SK-N-SH (cell line): ENCODE results near the gene MAPK6. TPM values are rescaled to one million over a fixed set of nuclear protein-coding genes. Genes with fewer than 3 reads are reported as not detected.

Experiments
- CTCF ChIA-PET: fragments of 300-600, 350-600 bp; formaldehyde crosslinking; extraction: SDS; loops from one replicate; lab custom pipeline; 2021; lab: Yijun Ruan, JAX
- POLR2A ChIA-PET: fragments of 350-600 bp; sonication (Branson Sonifier 250); formaldehyde crosslinking; extraction: SDS; loops from one replicate; lab custom pipeline; 2020; ENCODE audit warnings: antibody characterized with exemption, inconsistent platforms; lab: Yijun Ruan, JAX
- DNase-seq: peaks from one replicate; pipeline ENCODE4 v3.0.0; 2012
- H2AFZ ChIP-seq: fragments of 200-600 bp; sonication (generic); 2 replicates; pipeline ENCODE4 v1.8.1; 2016; ENCODE audit warnings: antibody characterized with exemption, mild to moderate bottlenecking, low read depth
- H3F3A ChIP-seq: fragments of 200-600 bp; sonication (generic); replicated peaks from 2 replicates; pipeline ENCODE3; 2016; ENCODE audit warnings: antibody characterized with exemption, mild to moderate bottlenecking; ENCODE audit not compliant: insufficient read depth
- H3K27ac ChIP-seq, 2 experiments: fragments of 200-500 bp in 1 of 2; fragments of 200-600 bp in 1 of 2; sonication (Bioruptor generic) in 1 of 2; sonication (generic), shearing (Covaris generic) in 1 of 2; 2 replicates each; pipeline versions ENCODE4 v1.5.1 to v1.6.1; 2014 to 2016; ENCODE audit warnings: low read depth in 2 of 2, inconsistent platforms in 1 of 2, low read length in 1 of 2, mild to moderate bottlenecking in 1 of 2, mixed read lengths in 1 of 2
- H3K27me3 ChIP-seq: fragments of 200-600 bp; sonication (generic), shearing (Covaris generic); 2 replicates; pipeline ENCODE4 v1.6.1; 2016; ENCODE audit warnings: mixed run types; ENCODE audit not compliant: insufficient read depth
- H3K36me3 ChIP-seq, 2 experiments: fragments of 200-500 bp in 1 of 2; fragments of 200-600 bp in 1 of 2; sonication (Bioruptor generic) in 1 of 2; sonication (generic) in 1 of 2; replicated peaks in 1 of 2; 2 replicates each; pipeline versions ENCODE3 to v1.5.1; 2014 to 2016; ENCODE audit warnings: low read length in 1 of 2, mild to moderate bottlenecking in 1 of 2; ENCODE audit not compliant: insufficient read depth in 2 of 2, control insufficient read depth in 1 of 2
- H3K4me1 ChIP-seq, 2 experiments: fragments of 200-500 bp in 1 of 2; fragments of 200-600 bp in 1 of 2; sonication (Bioruptor generic) in 1 of 2; sonication (generic), shearing (Covaris generic) in 1 of 2; 2 replicates each; pipeline versions ENCODE4 v1.5.1 to v1.6.1; 2014 to 2016; ENCODE audit warnings: low read depth in 1 of 2, low read length in 1 of 2, mixed run types in 1 of 2; ENCODE audit not compliant: insufficient read depth in 2 of 2, control insufficient read depth in 1 of 2
- H3K4me2 ChIP-seq: fragments of 200-600 bp; sonication (generic), shearing (Covaris generic); 2 replicates; pipeline ENCODE4 v1.6.1; 2017; ENCODE audit warnings: mixed run types
- H3K4me3 ChIP-seq, 2 experiments: fragments of 200-500 bp in 1 of 2; fragments of 200-600 bp in 1 of 2; sonication (Bioruptor generic) in 1 of 2; sonication (generic), shearing (Covaris generic) in 1 of 2; 2 replicates each; pipeline versions ENCODE4 v1.5.1 to v1.8.1; 2014 to 2016; ENCODE audit warnings: low read depth in 2 of 2, inconsistent platforms in 1 of 2, low read length in 1 of 2, mild to moderate bottlenecking in 1 of 2, mixed read lengths in 1 of 2, moderate library complexity in 1 of 2
- H3K79me2 ChIP-seq: fragments of 200-600 bp; sonication (generic); 2 replicates; pipeline ENCODE4 v1.8.1; 2017; ENCODE audit warnings: mild to moderate bottlenecking; ENCODE audit not compliant: insufficient read depth
- H3K9ac ChIP-seq: fragments of 200-600 bp; sonication (generic); 2 replicates; pipeline ENCODE4 v1.6.1; 2017; ENCODE audit warnings: mixed run types
- H3K9me2 ChIP-seq: fragments of 200-600 bp; sonication (generic); 2 replicates; pipeline ENCODE4 v1.6.1; 2017; ENCODE audit warnings: mixed run types
- H3K9me3 ChIP-seq: fragments of 200-600 bp; sonication (generic); 2 replicates; pipeline ENCODE4 v1.6.1; 2017; ENCODE audit warnings: mixed run types, mild to moderate bottlenecking, moderate library complexity
- H4K20me1 ChIP-seq: fragments of 200-600 bp; sonication (generic); 2 replicates; pipeline ENCODE4 v1.6.1; 2017; ENCODE audit warnings: mild to moderate bottlenecking, mixed run types; ENCODE audit not compliant: insufficient read depth
- CHD2 ChIP-seq: fragments of 150-350 bp; IDR thresholded peaks from 2 replicates; pipeline ENCODE4 v1.6.1; 2018; ENCODE audit warnings: low read length; ENCODE audit not compliant: partially characterized antibody
- EZH2phosphoT487 ChIP-seq: fragments of 200-600 bp; sonication (generic); IDR thresholded peaks from 2 replicates; pipeline ENCODE4 v1.6.1; 2017; ENCODE audit warnings: low read depth, mixed run types, mild to moderate bottlenecking, antibody characterized with exemption, moderate library complexity, borderline replicate concordance
- FOSL2 ChIP-seq: IDR thresholded peaks from 2 replicates; pipeline ENCODE4 v1.4.0; 2012; ENCODE audit warnings: low read depth, mild to moderate bottlenecking, moderate library complexity, borderline replicate concordance
- FOXM1 ChIP-seq: IDR thresholded peaks from 2 replicates; pipeline ENCODE4 v1.4.0; 2012; ENCODE audit warnings: low read depth, mild to moderate bottlenecking
- GABPA ChIP-seq: IDR thresholded peaks from 2 replicates; pipeline ENCODE4 v1.4.0; 2012; ENCODE audit warnings: low read depth, mild to moderate bottlenecking
- MEF2A ChIP-seq: IDR thresholded peaks from 2 replicates; pipeline ENCODE4 v1.4.0; 2012; ENCODE audit warnings: low read depth, borderline replicate concordance
- NFIC ChIP-seq: IDR thresholded peaks from 2 replicates; pipeline ENCODE4 v1.4.0; 2012; ENCODE audit warnings: borderline replicate concordance
- POLR2AphosphoS5 ChIP-seq: IDR thresholded peaks from 2 replicates; pipeline ENCODE4 v1.6.1; 2012; ENCODE audit warnings: low read depth, low read length
- RAD21 ChIP-seq: IDR thresholded peaks from 2 replicates; pipeline ENCODE4 v1.6.1; 2012; ENCODE audit warnings: mild to moderate bottlenecking, low read length
- RCOR1 ChIP-seq: fragments of 150-350 bp; IDR thresholded peaks from 2 replicates; pipeline ENCODE4 v1.6.1; 2017; ENCODE audit warnings: antibody characterized with exemption, low read length
- SIN3A ChIP-seq: IDR thresholded peaks from 2 replicates; pipeline ENCODE4 v1.6.1; 2012; ENCODE audit warnings: low read depth, mild to moderate bottlenecking, low read length, moderate library complexity, borderline replicate concordance
- SMC3 ChIP-seq: IDR thresholded peaks from 2 replicates; pipeline ENCODE4 v1.6.1; 2012; ENCODE audit warnings: low read depth, low read length, improper control_type of control experiment
- TCF12 ChIP-seq: IDR thresholded peaks from 2 replicates; pipeline ENCODE4 v1.4.0; 2012
- WGBS: methylation state at CpG from one replicate; pipeline ENCODE4 v1.1.6; 2017; ENCODE audit warnings: low lambda C conversion rate; 5-methylcytosine and 5-hydroxymethylcytosine counted together
- polyA plus RNA-seq, 3 experiments: library from polyadenylated mRNA; depleted of rRNA; stranded (reverse); fragments of >200 nt; gene quantifications; 2 replicates each; pipeline ENCODE4 v1.2.3, GENCODE V29; 2012
- TF ChIP-seq, protein P1 (sequence below): IDR thresholded peaks from 2 replicates; pipeline ENCODE4 v1.6.1; 2012; ENCODE audit warnings: mild to moderate bottlenecking, low read depth, low read length, moderate library complexity
- TF ChIP-seq, protein P2 (sequence below): fragments of 150-350 bp; IDR thresholded peaks from 2 replicates; pipeline ENCODE4 v1.6.1; 2016; ENCODE audit warnings: mild to moderate bottlenecking, low read depth, low read length
- TF ChIP-seq, protein P3 (sequence below): fragments of 150-350 bp; IDR thresholded peaks from 2 replicates; pipeline ENCODE4 v1.6.1; 2017; ENCODE audit warnings: antibody characterized with exemption, low read length, low read depth, borderline replicate concordance

MAPK6 gene
- polyA plus RNA-seq, 1 of the 3 experiments (the other 2 are of a cell fraction), result 16.9 TPM

DNA sequence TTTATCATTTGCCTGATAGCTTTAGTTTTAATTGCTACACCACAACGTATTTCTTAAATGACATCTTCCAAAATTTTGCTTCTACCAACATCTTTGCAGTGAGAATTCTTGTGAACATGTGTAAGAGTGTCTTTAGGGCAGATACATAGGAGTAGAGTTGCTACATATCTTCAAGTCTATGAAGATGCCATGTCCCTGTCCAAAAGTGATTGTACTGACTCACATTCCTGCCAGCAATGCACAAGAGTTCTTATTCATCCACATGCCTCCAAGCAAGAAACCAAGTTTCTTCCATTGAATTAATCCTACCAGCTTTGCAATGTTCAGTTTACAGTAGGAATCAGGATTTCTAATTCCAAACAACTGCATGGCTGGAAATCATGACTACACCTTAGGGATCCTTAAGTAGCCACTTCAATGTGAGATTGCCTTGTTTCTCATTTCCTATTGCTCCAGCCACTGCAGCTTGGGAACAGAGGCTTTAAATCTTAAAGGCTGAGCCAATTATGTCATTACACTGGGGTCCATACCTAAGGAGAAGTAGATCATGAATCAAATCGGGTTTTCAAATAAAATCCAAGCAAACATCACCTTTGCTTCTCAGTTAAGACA, 49.1 kb downstream of the MAPK6 start:
- Histone ChIP-seq H3F3A (peaks cover 19% of the 10 kb centered on the region), H3K36me3 (peaks cover 21 to 32% of the 10 kb centered on the region in 2 experiments), H4K20me1 (no peaks in the 10 kb centered on the region)
- POLR2A ChIA-PET, result interaction anchor here (0.6 kb wide), 1 partner anchor 179 kb away, joined by 3 read pairs; no protein-coding TSS in a partner anchor
- CTCF ChIA-PET, result interaction anchor here (1.6 to 2.6 kb wide), 3 partner anchors 11 to 179 kb away, joined by 3 to 14 read pairs (median 5); no protein-coding TSS in a partner anchor
- TF ChIP-seq POLR2AphosphoS5 (peak; percentile 49; the same call in 1 of the 2 replicates), EZH2phosphoT487 (no peak)
- TF ChIP-seq, protein P1, sequence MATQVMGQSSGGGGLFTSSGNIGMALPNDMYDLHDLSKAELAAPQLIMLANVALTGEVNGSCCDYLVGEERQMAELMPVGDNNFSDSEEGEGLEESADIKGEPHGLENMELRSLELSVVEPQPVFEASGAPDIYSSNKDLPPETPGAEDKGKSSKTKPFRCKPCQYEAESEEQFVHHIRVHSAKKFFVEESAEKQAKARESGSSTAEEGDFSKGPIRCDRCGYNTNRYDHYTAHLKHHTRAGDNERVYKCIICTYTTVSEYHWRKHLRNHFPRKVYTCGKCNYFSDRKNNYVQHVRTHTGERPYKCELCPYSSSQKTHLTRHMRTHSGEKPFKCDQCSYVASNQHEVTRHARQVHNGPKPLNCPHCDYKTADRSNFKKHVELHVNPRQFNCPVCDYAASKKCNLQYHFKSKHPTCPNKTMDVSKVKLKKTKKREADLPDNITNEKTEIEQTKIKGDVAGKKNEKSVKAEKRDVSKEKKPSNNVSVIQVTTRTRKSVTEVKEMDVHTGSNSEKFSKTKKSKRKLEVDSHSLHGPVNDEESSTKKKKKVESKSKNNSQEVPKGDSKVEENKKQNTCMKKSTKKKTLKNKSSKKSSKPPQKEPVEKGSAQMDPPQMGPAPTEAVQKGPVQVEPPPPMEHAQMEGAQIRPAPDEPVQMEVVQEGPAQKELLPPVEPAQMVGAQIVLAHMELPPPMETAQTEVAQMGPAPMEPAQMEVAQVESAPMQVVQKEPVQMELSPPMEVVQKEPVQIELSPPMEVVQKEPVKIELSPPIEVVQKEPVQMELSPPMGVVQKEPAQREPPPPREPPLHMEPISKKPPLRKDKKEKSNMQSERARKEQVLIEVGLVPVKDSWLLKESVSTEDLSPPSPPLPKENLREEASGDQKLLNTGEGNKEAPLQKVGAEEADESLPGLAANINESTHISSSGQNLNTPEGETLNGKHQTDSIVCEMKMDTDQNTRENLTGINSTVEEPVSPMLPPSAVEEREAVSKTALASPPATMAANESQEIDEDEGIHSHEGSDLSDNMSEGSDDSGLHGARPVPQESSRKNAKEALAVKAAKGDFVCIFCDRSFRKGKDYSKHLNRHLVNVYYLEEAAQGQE, result 0 out of 2 replicates have a peak, but pooled peaks have one; percentile 57
- TF ChIP-seq, all 33 proteins: peak for 2
- no peaks in the 10 kb centered on the region for H3K9me3 ChIP-seq
- no peak overlapping the region for H3K4me3 ChIP-seq
- DNase-seq, result no peak
- H3K27me3 ChIP-seq, result no peaks in the 10 kb centered on the region
- no peak overlapping the region for H3K4me2 ChIP-seq
- peak overlapping the region in 1 of 2 experiments; percentile 3; a peak in 1 of 4 replicates for H3K27ac ChIP-seq
- H3K9ac ChIP-seq, result no peak overlapping the region
- H3K9me2 ChIP-seq, result no peaks in the 10 kb centered on the region
- H3K4me1 ChIP-seq, result no peaks in the 10 kb centered on the region
- H3K79me2 ChIP-seq, result no peaks in the 10 kb centered on the region
- WGBS, result 78% methylated on average over 2 of the region's 2 CpGs
- no peak overlapping the region for H2AFZ ChIP-seq

DNA sequence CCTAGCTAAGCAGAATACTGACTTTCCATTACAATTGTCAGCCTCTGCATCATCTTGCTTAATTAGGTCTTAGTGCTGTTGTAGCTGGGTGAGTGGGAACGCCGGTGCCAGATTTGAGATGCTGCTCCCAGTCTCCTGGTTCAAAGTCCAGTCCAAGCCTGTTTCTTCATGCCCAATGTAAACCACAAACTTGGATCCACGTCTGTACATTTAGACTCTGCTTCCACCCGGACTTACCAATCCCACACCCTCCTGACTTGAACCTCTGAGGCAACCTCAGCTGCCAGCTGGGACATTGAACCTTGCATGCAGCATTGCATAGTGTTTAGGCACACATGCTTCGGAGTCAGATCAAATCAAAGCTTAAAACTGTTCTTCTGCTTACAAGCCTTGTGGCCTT, 50.5 kb downstream of the MAPK6 start:
- CTCF ChIA-PET, result interaction anchor here (1.0 to 2.2 kb wide), 2 partner anchors 9 to 101 kb away, joined by 3 to 12 read pairs; no protein-coding TSS in a partner anchor

More for the DNA sequence above, 50.5 kb downstream of the MAPK6 start:
- Histone ChIP-seq H3K4me3 (no peak overlapping the region), H3K36me3 (peaks cover 12 to 19% of the 10 kb centered on the region in 2 experiments), H3F3A (peaks cover 16% of the 10 kb centered on the region), H3K27me3 (no peaks in the 10 kb centered on the region), H3K9ac (no peak overlapping the region), H3K79me2 (no peaks in the 10 kb centered on the region), H3K27ac (no peak overlapping the region), H3K4me1 (no peaks in the 10 kb centered on the region), H2AFZ (no peak overlapping the region), H3K9me3 (no peaks in the 10 kb centered on the region), H4K20me1 (no peaks in the 10 kb centered on the region), H3K4me2 (no peak overlapping the region), H3K9me2 (no peaks in the 10 kb centered on the region)
- no peak for DNase-seq
- 88% methylated on average over 5 of the region's 5 CpGs for WGBS
- TF ChIP-seq RAD21 (no peak), FOSL2 (no peak), SMC3 (no peak), MEF2A (no peak), NFIC (no peak), FOXM1 (no peak), RCOR1 (no peak), SIN3A (no peak), TCF12 (no peak), POLR2AphosphoS5 (no peak), GABPA (no peak), CHD2 (no peak)
- TF ChIP-seq, protein P2, sequence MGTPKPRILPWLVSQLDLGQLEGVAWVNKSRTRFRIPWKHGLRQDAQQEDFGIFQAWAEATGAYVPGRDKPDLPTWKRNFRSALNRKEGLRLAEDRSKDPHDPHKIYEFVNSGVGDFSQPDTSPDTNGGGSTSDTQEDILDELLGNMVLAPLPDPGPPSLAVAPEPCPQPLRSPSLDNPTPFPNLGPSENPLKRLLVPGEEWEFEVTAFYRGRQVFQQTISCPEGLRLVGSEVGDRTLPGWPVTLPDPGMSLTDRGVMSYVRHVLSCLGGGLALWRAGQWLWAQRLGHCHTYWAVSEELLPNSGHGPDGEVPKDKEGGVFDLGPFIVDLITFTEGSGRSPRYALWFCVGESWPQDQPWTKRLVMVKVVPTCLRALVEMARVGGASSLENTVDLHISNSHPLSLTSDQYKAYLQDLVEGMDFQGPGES, result no peak
- TF ChIP-seq, protein P3, sequence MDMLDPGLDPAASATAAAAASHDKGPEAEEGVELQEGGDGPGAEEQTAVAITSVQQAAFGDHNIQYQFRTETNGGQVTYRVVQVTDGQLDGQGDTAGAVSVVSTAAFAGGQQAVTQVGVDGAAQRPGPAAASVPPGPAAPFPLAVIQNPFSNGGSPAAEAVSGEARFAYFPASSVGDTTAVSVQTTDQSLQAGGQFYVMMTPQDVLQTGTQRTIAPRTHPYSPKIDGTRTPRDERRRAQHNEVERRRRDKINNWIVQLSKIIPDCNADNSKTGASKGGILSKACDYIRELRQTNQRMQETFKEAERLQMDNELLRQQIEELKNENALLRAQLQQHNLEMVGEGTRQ, result no peak
- POLR2A ChIA-PET, result no interaction called here
